H7 (cell line): ENCODE data around the gene TPSB2. TPM values are rescaled to one million over a fixed set of nuclear protein-coding genes. Genes with fewer than 3 reads are reported as not detected.
"Not testable (repeated sequence)": the region's sequence is repeated elsewhere in the genome, so short reads cannot be mapped to it uniquely, and the experiment has no call there.

Source experiments
- DNase-seq: peaks from one replicate; pipeline ENCODE4 v3.0.0; 2012
- H3K27me3 ChIP-seq: 2 replicates; pipeline ENCODE4 v1.6.0; 2011; ENCODE audit warnings: mild to moderate bottlenecking, low read length; ENCODE audit not compliant: control insufficient read depth, insufficient read depth
- H3K36me3 ChIP-seq: replicated peaks from 2 replicates; pipeline ENCODE4 v1.5.1; 2011; ENCODE audit warnings: low read length; ENCODE audit not compliant: control insufficient read depth, insufficient read depth
- H3K4me3 ChIP-seq: 2 replicates; pipeline ENCODE4 v1.5.1; 2011; ENCODE audit warnings: low read depth, mild to moderate bottlenecking, control low read depth, low read length, moderate library complexity; ENCODE audit not compliant: insufficient read depth
- total RNA-seq: library from RNA; depleted of rRNA; stranded (reverse); fragments of >200 nt; shearing (Covaris generic); gene quantifications from 2 replicates; pipeline ENCODE4 v1.2.3, GENCODE V29; 2014

The TPSB2 gene
- total RNA-seq, 1 experiment from 2014 or later, result not detected

GRCh38 chr16:1256296-1256873, 26.4 kb upstream of the TPSB2 start:
- not testable (repeated sequence) for H3K4me3 ChIP-seq, H3K36me3 ChIP-seq, DNase-seq
- H3K27me3 ChIP-seq, result peaks cover 10% of the 10 kb centered on the region; the same call in 1 of the 2 replicates

GRCh38 chr16:1255276-1256122, 25.5 kb upstream of the TPSB2 start, which contains the start of gene TPSD1:
Gene TPSD1, plus strand, starts transcription at chr16:1256069. Its CDS starts 212 bp downstream, at chr16:1256281.
- not testable (repeated sequence) for H3K27me3 ChIP-seq, H3K4me3 ChIP-seq, H3K36me3 ChIP-seq, DNase-seq

- H3K27me3 ChIP-seq, H3K36me3 ChIP-seq, H3K4me3 ChIP-seq, DNase-seq: not testable (repeated sequence)
Observed at GRCh38 chr16:1254821-1255220, 24.8 kb upstream of the TPSB2 start.

- not testable (repeated sequence) for H3K27me3 ChIP-seq, H3K4me3 ChIP-seq, H3K36me3 ChIP-seq, DNase-seq
Observed at GRCh38 chr16:1253701-1254364, 23.8 kb upstream of the TPSB2 start.

- DNase-seq, H3K36me3 ChIP-seq, H3K4me3 ChIP-seq, H3K27me3 ChIP-seq: not testable (repeated sequence)
Observed at GRCh38 chr16:1249031-1249755, 19.2 kb upstream of the TPSB2 start.

- not testable (repeated sequence) for H3K27me3 ChIP-seq, H3K4me3 ChIP-seq, H3K36me3 ChIP-seq, DNase-seq
Observed at GRCh38 chr16:1247903-1248537, 18.0 kb upstream of the TPSB2 start.

GRCh38 chr16:1245452-1246020, 15.6 kb upstream of the TPSB2 start:
- Histone ChIP-seq H3K27me3 (peaks cover 5% of the 10 kb centered on the region; the same call in 1 of the 2 replicates), H3K4me3 (no peak overlapping the region), H3K36me3 (no peaks in the 10 kb centered on the region)
- peak; percentile 51 for DNase-seq

- DNase-seq, result no peak
- H3K36me3 ChIP-seq, result no peaks in the 10 kb centered on the region
- no peak overlapping the region for H3K4me3 ChIP-seq
- peaks cover 5% of the 10 kb centered on the region; the same call in 1 of the 2 replicates for H3K27me3 ChIP-seq
Observed at GRCh38 chr16:1244881-1245280, 14.9 kb upstream of the TPSB2 start.

GRCh38 chr16:1243907-1244850, 14.2 kb upstream of the TPSB2 start:
- DNase-seq, H3K36me3 ChIP-seq, H3K4me3 ChIP-seq, H3K27me3 ChIP-seq: not testable (repeated sequence)

- H3K27me3 ChIP-seq, H3K36me3 ChIP-seq, DNase-seq, H3K4me3 ChIP-seq: not testable (repeated sequence)
Observed at GRCh38 chr16:1243363-1243762, 13.4 kb upstream of the TPSB2 start.

GRCh38 chr16:1241081-1241480, 11.1 kb upstream of the TPSB2 start:
- H3K36me3 ChIP-seq, DNase-seq, H3K27me3 ChIP-seq, H3K4me3 ChIP-seq: not testable (repeated sequence)

- not testable (repeated sequence) for DNase-seq, H3K27me3 ChIP-seq, H3K4me3 ChIP-seq, H3K36me3 ChIP-seq
Observed at GRCh38 chr16:1240436-1240835, 10.5 kb upstream of the TPSB2 start, which contains the start of gene TPSAB1. Gene TPSAB1, plus strand, starts transcription at chr16:1240705. Its CDS starts 234 bp downstream, at chr16:1240939.

- DNase-seq, H3K4me3 ChIP-seq, H3K27me3 ChIP-seq, H3K36me3 ChIP-seq: not testable (repeated sequence)
Observed at GRCh38 chr16:1239575-1239974, 9.6 kb upstream of the TPSB2 start.
